Anterior cingulate cortex (tissue), 58 donors: ENCODE data around the gene TERT.
"Not testable (repeated sequence)": the region's sequence is repeated elsewhere in the genome, so short reads cannot be mapped to it uniquely, and the experiment has no call there.

Experiments used
- DNase-seq, 58 donors: peaks; one replicate each; lab custom pipeline; 2025; lab: John Stamatoyannopoulos, UW

TERT gene

DNA sequence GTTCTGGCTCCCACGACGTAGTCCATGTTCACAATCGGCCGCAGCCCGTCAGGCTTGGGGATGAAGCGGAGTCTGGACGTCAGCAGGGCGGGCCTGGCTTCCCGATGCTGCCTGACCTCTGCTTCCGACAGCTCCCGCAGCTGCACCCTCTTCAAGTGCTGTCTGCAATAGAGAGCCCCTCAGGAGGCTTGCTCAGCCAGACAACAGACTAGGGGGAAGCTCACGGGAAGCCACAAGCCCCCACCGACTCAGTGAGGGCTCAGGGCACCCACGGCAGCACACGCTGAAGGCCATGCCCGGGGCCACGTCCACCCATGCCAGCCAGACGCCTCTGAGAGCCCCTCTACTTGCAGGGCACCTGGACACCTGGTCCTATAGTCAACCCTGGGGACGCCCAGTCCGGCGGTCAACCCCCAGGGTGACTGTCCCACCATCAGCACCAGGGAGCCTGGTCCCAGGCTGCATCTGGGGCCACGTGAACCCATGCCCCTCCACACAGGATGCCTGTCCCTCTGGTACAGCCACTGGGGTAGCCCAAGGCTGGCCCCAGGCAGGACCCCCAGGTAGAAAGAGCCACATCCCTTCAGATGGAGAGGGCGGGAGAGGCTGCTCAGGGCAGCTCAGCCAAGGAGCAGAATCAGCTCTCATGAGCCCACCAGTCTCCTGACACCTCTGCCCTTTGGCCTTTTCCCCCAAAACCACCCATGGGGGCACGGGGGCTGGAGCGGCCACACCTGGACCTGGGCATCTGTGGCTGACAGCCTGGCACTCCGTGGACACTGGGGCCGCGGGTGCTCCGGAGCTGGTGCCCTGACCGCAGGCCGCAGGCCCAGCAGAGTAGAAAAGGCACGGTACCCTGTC, 14.5 kb downstream of the TERT start:
- DNase-seq = no peak

GRCh38 chr5:1279443-1280151, 15.3 kb downstream of the TERT start:
- DNase-seq = no peak

- no peak for DNase-seq
Measured at GRCh38 chr5:1278656-1279442, 16.0 kb downstream of the TERT start.

DNA sequence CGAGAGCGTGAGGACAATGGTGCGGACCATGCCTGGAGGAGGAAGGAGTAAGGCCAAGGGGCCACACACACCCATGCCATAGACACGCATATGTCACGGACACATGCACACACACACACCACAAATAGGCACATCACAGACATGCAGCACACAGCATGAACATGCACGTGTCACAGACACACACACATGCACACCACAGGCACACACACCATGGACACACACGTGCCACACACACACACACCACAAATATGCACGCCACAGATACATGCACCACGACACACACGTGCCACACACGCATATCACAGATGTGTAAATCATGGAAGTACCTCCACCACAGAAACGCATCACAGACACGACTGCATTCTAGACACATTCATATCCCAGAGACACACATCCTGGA, 16.7 kb downstream of the TERT start:
- DNase-seq = no peak

DNA sequence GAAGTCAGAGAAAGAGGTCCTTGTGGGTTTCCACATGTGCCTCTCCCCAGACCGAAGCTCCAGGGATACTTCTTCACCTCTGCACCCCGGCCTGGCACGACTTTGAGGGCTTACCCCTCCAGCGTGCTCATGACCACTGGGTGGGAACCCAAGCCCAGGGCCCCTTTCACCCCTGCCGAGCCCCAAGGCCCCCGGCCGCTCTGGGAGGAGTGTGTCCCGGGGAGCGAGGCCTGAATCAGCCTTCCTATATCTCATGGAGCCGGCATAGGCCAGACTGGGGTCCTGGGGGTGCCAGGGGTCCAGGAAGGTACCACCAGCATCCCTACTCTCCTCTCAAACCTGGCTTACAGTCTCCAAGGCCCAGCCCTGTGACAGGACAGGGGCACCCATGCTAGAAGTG, 17.1 kb downstream of the TERT start:
- no peak for DNase-seq

- DNase-seq = no peak
Measured at GRCh38 chr5:1277331-1277730, 17.5 kb downstream of the TERT start.

GRCh38 chr5:1276930-1277329, 17.9 kb downstream of the TERT start:
- DNase-seq = no peak

- DNase-seq = not testable (repeated sequence)
Measured at GRCh38 chr5:1275397-1276391, 19.2 kb downstream of the TERT start.

- DNase-seq = no peak
Measured at GRCh38 chr5:1274471-1274870, 20.4 kb downstream of the TERT start.

DNA sequence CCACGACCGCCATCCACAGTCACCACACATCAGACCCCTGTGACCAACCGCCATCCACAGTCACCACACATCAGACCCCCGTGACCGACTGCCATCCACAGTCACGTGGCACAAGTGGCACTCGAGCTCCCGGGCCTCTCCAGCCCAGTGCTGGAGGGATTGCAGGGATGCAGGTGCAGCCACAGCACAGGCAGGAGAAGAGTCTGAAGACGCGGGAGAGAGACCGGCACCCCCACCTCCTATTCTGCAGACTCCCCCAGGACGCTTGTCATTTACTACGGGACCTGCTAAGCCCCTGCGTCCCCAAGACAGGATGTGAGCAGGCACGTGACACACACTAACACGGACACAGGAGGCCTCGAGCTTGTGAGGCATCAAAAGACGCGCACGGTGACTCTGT, 21.1 kb downstream of the TERT start:
- DNase-seq = no peak

DNA sequence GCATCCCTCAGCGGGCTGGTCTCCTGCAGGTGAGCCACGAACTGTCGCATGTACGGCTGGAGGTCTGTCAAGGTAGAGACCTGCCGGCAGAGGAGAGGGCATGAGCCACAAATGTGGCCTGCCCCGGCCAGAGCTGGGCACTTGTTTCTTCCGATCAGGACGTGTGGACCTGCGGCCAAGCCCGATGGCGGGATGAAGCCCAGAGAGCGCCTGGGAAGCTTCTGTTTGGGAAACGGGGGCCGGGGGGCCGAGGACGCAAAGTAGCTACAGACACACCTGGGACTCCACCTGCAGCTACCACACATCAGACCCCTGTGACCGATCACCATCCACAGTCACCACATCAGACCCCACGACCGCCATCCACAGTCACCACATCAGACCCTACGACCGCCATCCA, 22.7 kb downstream of the TERT start:
- no peak for DNase-seq

GRCh38 chr5:1270933-1271914, 23.6 kb downstream of the TERT start:
- DNase-seq = no peak

DNA sequence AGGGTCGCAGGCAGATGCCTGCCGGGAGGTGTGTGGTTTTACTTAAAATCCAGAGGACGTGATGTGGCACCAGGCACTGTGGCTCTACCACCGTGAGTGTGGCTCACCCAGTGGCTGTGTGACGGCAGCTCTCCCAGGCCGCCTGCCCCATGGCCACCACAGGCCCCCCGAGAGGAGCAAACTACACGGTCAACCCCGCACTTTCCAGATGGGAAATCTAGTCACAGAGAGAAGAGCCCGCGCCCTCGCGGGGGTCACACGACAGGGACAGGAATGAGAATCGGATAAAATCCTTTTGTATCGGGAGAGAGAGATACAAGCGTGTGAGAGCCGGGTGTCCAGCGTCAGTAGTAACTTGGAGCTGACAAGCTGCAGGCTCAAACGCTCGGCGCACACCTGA, 24.4 kb downstream of the TERT start:
- DNase-seq = no peak

- no peak for DNase-seq
Measured at GRCh38 chr5:1268666-1269065, 26.2 kb downstream of the TERT start.

DNA sequence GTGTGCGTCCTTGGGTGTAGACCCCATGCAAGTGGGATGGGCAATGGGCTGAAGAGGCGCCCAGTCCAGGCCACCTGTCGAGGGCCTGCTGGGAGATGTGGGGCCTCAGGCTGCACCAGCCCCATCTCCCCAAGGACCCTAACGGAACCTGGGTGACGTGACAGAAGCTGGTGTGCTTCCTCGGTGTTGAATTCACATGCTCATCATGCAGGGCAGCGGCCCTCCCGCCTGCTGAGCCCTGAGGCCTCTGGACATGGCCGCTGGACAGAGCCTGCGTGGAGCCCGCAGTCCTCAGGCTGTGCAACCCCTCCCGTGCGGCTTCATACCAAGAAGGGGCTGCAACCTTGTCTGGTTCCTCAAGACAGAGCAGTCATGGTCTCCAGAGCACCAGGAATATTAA, 26.8 kb downstream of the TERT start:
- DNase-seq = no peak

GRCh38 chr5:1267464-1267863, 27.4 kb downstream of the TERT start:
- not testable (repeated sequence) for DNase-seq

DNA sequence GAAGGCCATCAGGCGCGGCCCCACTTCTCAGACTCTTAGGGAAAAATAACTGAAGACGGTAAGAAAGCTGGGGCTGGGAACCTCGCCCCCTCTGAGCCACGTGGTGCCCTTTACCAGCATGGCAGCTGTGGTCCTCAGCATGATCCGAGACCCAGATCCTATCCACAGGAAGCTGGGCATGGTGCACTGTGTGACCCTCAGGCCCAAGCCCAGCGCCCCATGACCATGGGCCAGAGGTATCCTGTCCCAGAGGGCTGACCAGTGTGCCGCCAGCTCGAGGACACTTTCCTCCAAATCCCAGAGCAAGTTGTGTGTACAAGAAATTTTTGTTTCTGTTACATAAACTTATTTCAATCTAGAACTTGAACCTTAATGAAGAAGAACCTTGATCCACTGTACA, 28.1 kb downstream of the TERT start:
- no peak for DNase-seq
